Ovary (tissue), 9 donors: Measurements from ENCODE around the gene ELAVL1. TPM values are rescaled to one million over a fixed set of nuclear protein-coding genes. Genes with fewer than 3 reads are reported as not detected.

Source experiments
- DNase-seq, 5 donors: peaks; one replicate each; pipeline ENCODE4 v3.0.0-alpha.2; 2019 to 2020
- H3K27ac ChIP-seq, 2 donors: fragments of 200-600 bp; one replicate each; pipeline versions ENCODE4 v1.5.1 to v1.8.0; 2019 to 2022
- H3K27me3 ChIP-seq: fragments of 200-600 bp; one replicate; pipeline ENCODE4 v1.8.0; 2022
- H3K36me3 ChIP-seq: fragments of 200-600 bp; sonication (generic); one replicate; pipeline ENCODE4 v1.5.1; 2019
- H3K4me1 ChIP-seq: one replicate; pipeline ENCODE4 v1.8.1; 2013; ENCODE audit warnings: mild to moderate bottlenecking, moderate library complexity; ENCODE audit not compliant: insufficient read depth
- H3K4me3 ChIP-seq: fragments of 200-600 bp; sonication (generic); one replicate; pipeline ENCODE4 v1.5.1; 2017
- H3K9me3 ChIP-seq, 2 donors: fragments of 200-600 bp in 1 of 2; sonication (generic) in 1 of 2; one replicate each; pipeline versions ENCODE4 v1.5.1 to v1.8.1; 2013 to 2019; ENCODE audit warnings: mild to moderate bottlenecking in 1 of 2, moderate library complexity in 1 of 2
- EP300 ChIP-seq: sonication (generic); formaldehyde crosslinking; IDR thresholded peaks from one replicate; pipeline ENCODE4 v1.6.1; 2017; ENCODE audit warnings: antibody characterized with exemption
- POLR2A ChIP-seq: fragments of 450-650 bp; IDR thresholded peaks from one replicate; pipeline ENCODE4 v1.6.1; 2017; ENCODE audit warnings: antibody characterized with exemption, mild to moderate bottlenecking, moderate library complexity
- WGBS, 3 donors: extraction: QIAGEN DNeasy Blood & Tissue Kit in 1 of 3; methylation state at CpG; one replicate each; pipeline versions ENCODE4 v1.1.5 to v1.1.7; 2013 to 2017; 5-methylcytosine and 5-hydroxymethylcytosine counted together
- intact Hi-C, 4 donors: fragments of 100-400 bp; cut with DNase I; formaldehyde crosslinking; loops; one replicate each; pipeline versions ENCODE4 v1.11.0 to v1.15.1; 2022 to 2023
- polyA plus RNA-seq, 2 donors: library from polyadenylated mRNA; stranded (reverse); fragments of 200-250 nt in 1 of 2; fragments of 350-450 nt in 1 of 2; fragmentation: Illumina TruSeq in 1 of 2; extraction: RNeasy Lipid Tissue Mini Kit (QIAGEN cat#74804) in 1 of 2; gene quantifications; one replicate each; pipeline ENCODE4 v1.2.3, GENCODE V29; 2013 to 2014
- total RNA-seq, 7 donors: library from RNA; depleted of rRNA in 2 of 7; stranded (reverse); fragments of >200 nt in 2 of 7; fragmentation: NEBNext Ultra II Directional in 3 of 7; extraction: Animal tissue kit (Norgen Biotek cat#: 25700) in 3 of 7; gene quantifications; one replicate each; pipeline versions ENCODE4 v1.1.0 to v1.2.4, GENCODE V29; 2016 to 2023
- TF ChIP-seq, protein P1 (sequence below), 3 donors: fragments of 450-650 bp in 2 of 3; fragments of 200-600 bp in 1 of 3; IDR thresholded peaks; one replicate each; pipeline versions ENCODE4 v1.5.1 to v1.8.0; 2016 to 2022; ENCODE audit warnings: antibody characterized with exemption in 3 of 3, mild to moderate bottlenecking in 1 of 3
- donor health status: DM: no; HTN: no; CAD: no; lungs with moderate emphysema.
- donor health status: DM: no; HTN: no; CAD: no.
- donor health status: Bipolar disorder and iron deficiency.
- donor health status: DM: yes; HTN: yes; CAD: no.
- donor health status: DM: no; HTN: no; CAD: no.
- donor health status: DM: yes; HTN: yes; CAD: no.

ELAVL1 gene
- total and polyA plus RNA-seq, 9 donors: 13.8 to 78.4 (median 63.5) TPM

DNA sequence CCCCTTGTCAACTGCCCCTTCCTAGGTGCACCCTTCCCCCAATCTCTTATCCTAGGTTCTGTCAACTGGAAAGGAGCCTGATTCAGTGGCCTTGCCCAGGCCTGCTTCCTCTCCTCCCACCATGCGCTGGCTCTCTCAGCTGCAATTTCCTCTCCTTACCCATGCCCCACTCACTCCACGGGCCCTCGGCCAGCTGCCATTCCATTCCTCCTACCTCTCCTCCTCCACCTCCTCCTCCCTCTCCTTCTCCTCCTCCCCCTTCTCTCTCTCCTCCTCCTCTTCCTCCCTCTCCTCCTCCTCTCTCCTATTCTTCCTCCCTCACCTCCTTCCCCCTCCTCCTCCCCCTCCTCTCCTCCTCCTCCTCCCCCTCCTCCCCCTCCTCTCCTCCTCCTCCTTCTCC, 52.4 kb downstream of the ELAVL1 start:
- Histone ChIP-seq H3K9me3 (no peaks in the 10 kb centered on the region), H3K27me3 (no peaks in the 10 kb centered on the region), H3K4me3 (no peak overlapping the region), H3K27ac (no peak overlapping the region), H3K36me3 (no peaks in the 10 kb centered on the region), H3K4me1 (peaks cover 3% of the 10 kb centered on the region)
- intact Hi-C loops: no loop called here
- TF ChIP-seq EP300 (no peak), POLR2A (no peak)
- TF ChIP-seq, protein P1, sequence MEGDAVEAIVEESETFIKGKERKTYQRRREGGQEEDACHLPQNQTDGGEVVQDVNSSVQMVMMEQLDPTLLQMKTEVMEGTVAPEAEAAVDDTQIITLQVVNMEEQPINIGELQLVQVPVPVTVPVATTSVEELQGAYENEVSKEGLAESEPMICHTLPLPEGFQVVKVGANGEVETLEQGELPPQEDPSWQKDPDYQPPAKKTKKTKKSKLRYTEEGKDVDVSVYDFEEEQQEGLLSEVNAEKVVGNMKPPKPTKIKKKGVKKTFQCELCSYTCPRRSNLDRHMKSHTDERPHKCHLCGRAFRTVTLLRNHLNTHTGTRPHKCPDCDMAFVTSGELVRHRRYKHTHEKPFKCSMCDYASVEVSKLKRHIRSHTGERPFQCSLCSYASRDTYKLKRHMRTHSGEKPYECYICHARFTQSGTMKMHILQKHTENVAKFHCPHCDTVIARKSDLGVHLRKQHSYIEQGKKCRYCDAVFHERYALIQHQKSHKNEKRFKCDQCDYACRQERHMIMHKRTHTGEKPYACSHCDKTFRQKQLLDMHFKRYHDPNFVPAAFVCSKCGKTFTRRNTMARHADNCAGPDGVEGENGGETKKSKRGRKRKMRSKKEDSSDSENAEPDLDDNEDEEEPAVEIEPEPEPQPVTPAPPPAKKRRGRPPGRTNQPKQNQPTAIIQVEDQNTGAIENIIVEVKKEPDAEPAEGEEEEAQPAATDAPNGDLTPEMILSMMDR (IDR thresholded peaks at IDR 0.05): no peak
- no peak for DNase-seq
- 8 to 15% (median 12%) methylated on average over 3 of the region's 3 CpGs for WGBS, 3 donors

DNA sequence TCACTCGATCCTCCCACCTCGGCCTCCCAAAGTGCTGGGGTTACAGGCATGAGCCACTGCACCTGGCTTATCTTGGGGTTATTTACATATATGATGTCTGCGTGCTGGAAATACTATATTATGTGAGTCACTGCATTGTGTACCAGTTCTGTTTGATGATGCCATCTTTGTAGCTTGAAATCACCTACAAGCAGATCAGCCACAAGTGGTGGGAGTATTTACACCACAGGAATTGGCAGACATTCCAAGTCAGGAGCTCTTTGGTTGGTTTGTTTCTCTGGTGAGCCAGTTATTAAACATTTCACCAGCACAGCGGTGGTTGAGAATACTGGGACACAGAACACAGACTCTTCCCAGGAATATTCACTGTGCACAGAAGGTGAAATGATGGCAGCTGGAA, 57.5 kb downstream of the ELAVL1 start:
- Histone ChIP-seq H3K27ac (no peak overlapping the region), H3K27me3 (no peaks in the 10 kb centered on the region), H3K9me3 (no peaks in the 10 kb centered on the region), H3K4me3 (no peak overlapping the region), H3K4me1 (no peaks in the 10 kb centered on the region), H3K36me3 (no peaks in the 10 kb centered on the region)
- no peak for TF ChIP-seq POLR2A
- TF ChIP-seq EP300: no peak
- WGBS, 3 donors: 95 to 96% (median 96%) methylated on average over 4 of the region's 4 CpGs
- intact Hi-C loops: loop anchor here in 2 of 4 donors (10.0 kb wide), 2 partner anchors 57 to 307 kb away; partner anchors contain the start of gene ELAVL1 (in 1 of the 2)
- DNase-seq: no peak

DNA sequence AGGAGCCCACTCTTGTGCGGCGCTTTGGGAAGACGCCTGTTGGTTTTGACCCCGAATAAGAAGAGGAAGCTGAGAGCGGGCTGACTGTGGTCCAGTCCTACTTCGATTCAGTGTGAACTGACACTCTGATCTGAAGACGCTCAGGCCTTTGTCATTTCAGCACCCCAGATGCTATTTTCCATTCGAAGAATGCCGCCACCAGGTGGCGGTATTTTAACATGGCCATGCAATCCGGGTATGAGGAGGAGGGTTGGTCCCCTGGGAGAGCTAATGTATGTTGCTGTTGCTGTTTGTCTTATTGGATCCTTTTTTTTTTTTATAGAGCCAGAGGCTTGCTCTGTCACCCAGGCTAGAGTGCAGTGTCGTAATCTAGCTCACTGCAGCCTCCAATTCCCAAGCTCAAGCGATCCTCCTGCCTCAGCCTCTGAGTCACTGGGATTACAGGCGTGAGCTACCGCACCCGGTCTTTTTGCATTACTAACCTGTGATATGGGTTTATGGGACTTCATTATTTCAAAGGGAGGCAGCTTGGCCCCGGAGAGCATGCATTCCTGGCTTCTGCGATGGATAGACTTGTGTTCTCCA, 61.2 kb downstream of the ELAVL1 start:
- peak overlapping the region in 1 of 2 donors; percentile 97 for H3K27ac ChIP-seq
- peak overlapping the region; percentile 51 for H3K4me3 ChIP-seq
- no peaks in the 10 kb centered on the region for H3K27me3 ChIP-seq
- DNase-seq: peak; percentile 82 to 89 (median 88)
- TF ChIP-seq, protein P1 (IDR thresholded peaks at IDR 0.05): peak; percentile 84 to 89 (median 87)
- TF ChIP-seq POLR2A: no peak
- no peaks in the 10 kb centered on the region for H3K9me3 ChIP-seq
- intact Hi-C loops: loop anchor here in 3 of 4 donors (1.0 to 10.0 kb wide), 3 partner anchors 61 to 311 kb away; partner anchors contain the start of gene ELAVL1 (in 1 of the 3)
- H3K4me1 ChIP-seq: peaks cover 10% of the 10 kb centered on the region
- WGBS, 3 donors: 26 to 31% (median 27%) methylated on average over 18 of the region's 18 CpGs
- H3K36me3 ChIP-seq: no peaks in the 10 kb centered on the region

DNA sequence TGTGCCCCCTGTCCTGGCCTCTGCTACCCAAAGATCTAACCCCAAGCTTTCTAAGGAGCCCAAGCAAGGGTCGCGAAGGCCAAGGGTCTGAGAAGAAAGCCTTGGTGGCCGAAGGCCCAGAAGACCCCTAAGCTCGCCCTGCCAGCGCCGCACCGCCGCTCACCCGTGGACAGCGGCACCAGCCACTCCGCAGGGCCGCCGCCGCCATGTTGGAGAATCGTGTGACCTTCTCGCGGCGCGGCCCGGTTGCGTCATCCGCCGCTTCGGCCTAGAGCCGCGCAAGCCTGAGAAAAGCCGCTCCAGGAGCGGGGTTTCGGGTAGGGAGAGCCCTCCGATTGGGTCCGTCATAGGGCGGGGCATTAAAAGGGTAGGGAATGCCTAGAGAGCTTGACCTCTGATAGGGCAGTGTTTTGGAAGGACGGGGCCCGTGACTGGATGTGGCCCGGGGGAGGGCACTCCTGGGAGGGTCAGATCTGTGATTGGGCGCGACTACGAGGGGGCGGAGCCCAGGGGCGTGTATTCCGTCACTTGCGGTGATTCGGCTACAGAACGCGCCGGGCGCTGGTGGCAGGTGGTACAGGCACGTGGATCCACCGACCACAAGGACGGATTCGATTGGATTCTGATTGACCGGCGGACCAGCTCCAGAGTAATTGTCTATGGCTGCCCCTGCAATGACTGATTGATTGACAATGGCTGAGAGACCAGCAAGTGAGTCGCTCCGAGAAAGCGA, 61.8 kb downstream of the ELAVL1 start, which contains the start of gene TIMM44:
Gene TIMM44, minus strand, starts transcription at position 223 of the 733 bp plus-strand sequence. Its CDS starts 15 bp downstream, at position 208.
- TF ChIP-seq POLR2A (peak; percentile 63), EP300 (peak; percentile 75)
- TF ChIP-seq, protein P1 (IDR thresholded peaks at IDR 0.05): peak in 1 of 3 donors; percentile 21
- no peaks in the 10 kb centered on the region for H3K9me3 ChIP-seq
- peaks cover 10% of the 10 kb centered on the region for H3K4me1 ChIP-seq
- H3K36me3 ChIP-seq: no peaks in the 10 kb centered on the region
- H3K4me3 ChIP-seq: peak within 1 kb of the TSS; percentile 61
- H3K27ac ChIP-seq: peak within 1 kb of the TSS; percentile 97 to 98
- 0% methylated on average over 53 to 56 of the region's 56 CpGs for WGBS, 3 donors
- intact Hi-C loops: loop anchor here in 3 of 4 donors (1.0 to 10.0 kb wide), 3 partner anchors 61 to 311 kb away; partner anchors contain the start of gene ELAVL1 (in 1 of the 3)
- peak; percentile 98 to 99 (median 98) for DNase-seq
- H3K27me3 ChIP-seq: no peaks in the 10 kb centered on the region
